Transverse colon (tissue), 4 donors: ENCODE measurements around the gene ADGRB3. TPM values are rescaled to one million over a fixed set of nuclear protein-coding genes. Genes with fewer than 3 reads are reported as not detected.

Experiments used
- DNase-seq: peaks from one replicate; pipeline ENCODE4 v3.0.0-alpha.2; 2019
- H3K27ac ChIP-seq, 4 donors: fragments of 200-600 bp; sonication (generic); 2 replicates each; pipeline ENCODE4 v1.5.1; 2016 to 2018; ENCODE audit warnings: inconsistent platforms in 4 of 4
- H3K27me3 ChIP-seq: fragments of 200-600 bp; sonication (generic); 2 replicates; pipeline ENCODE4 v1.5.1; 2017; ENCODE audit warnings: inconsistent platforms
- H3K36me3 ChIP-seq, 4 donors: fragments of 200-600 bp; sonication (generic); 2 replicates each; pipeline ENCODE4 v1.5.1; 2017 to 2019; ENCODE audit warnings: inconsistent platforms in 4 of 4
- H3K4me1 ChIP-seq, 4 donors: fragments of 200-600 bp; sonication (generic); 2 replicates each; pipeline ENCODE4 v1.5.1; 2017 to 2020; ENCODE audit warnings: inconsistent platforms in 4 of 4
- H3K4me3 ChIP-seq, 4 donors: fragments of 200-600 bp; sonication (generic); 1 replicate in 1 of 4; 2 replicates in 3 of 4; pipeline versions ENCODE4 v1.5.1 to v1.6.1; 2017 to 2019; ENCODE audit warnings: inconsistent platforms in 4 of 4
- H3K9me3 ChIP-seq, 2 donors: fragments of 200-600 bp; sonication (generic); 2 replicates each; pipeline ENCODE4 v1.5.1; 2017 to 2019; ENCODE audit warnings: inconsistent platforms in 2 of 2
- EP300 ChIP-seq: sonication (generic); formaldehyde crosslinking; IDR thresholded peaks from one replicate; pipeline ENCODE4 v1.6.1; 2017; ENCODE audit warnings: antibody characterized with exemption, low read depth
- POLR2A ChIP-seq: fragments of 450-650 bp; IDR thresholded peaks from one replicate; pipeline ENCODE4 v1.6.1; 2016; ENCODE audit warnings: antibody characterized with exemption, mild to moderate bottlenecking, moderate library complexity
- POLR2AphosphoS5 ChIP-seq, 3 donors: sonication (generic); formaldehyde crosslinking; IDR thresholded peaks; one replicate each; pipeline ENCODE4 v1.6.1; 2016; ENCODE audit warnings: antibody characterized with exemption in 3 of 3
- WGBS, 2 donors: methylation state at CpG; one replicate each; pipeline ENCODE4 v1.1.5; 2018; ENCODE audit warnings: low coverage in 1 of 2; 5-methylcytosine and 5-hydroxymethylcytosine counted together
- in situ Hi-C, 4 donors: fragments of 200-750 bp; cut with MboI; loops; one replicate each; pipeline versions ENCODE4 v1.15.0 to v1.15.1; 2017; ENCODE audit warnings: low sequenced_read_pairs in 3 of 4, low pct_ligation_motif_present in 1 of 4, low pct_unique_long_range_greater_than_20kb in 1 of 4
- intact Hi-C: fragments of 100-400 bp; cut with DNase I; formaldehyde crosslinking; loops from one replicate; pipeline ENCODE4 v1.15.1; 2023; ENCODE audit warnings: low total_unique reads
- total RNA-seq, 4 donors: library from RNA; depleted of rRNA; stranded (reverse); fragments of >200 nt; gene quantifications; one replicate each; pipeline ENCODE4 v1.1.0, GENCODE V29; 2016
- TF ChIP-seq, protein P1 (sequence below), 5 experiments: fragments of 200-600 bp in 3 of 5; fragments of 450-650 bp in 2 of 5; sonication (generic) in 3 of 5; IDR thresholded peaks; 1 replicate in 2 of 5; 2 replicates in 3 of 5; pipeline ENCODE4 v1.5.1; 2016 to 2017; ENCODE audit warnings: antibody characterized with exemption in 5 of 5, inconsistent platforms in 3 of 5, mild to moderate bottlenecking in 2 of 5, moderate library complexity in 1 of 5

ADGRB3 gene
- total RNA-seq, 4 donors from 2014 or later = 0.37 to 20.5 (median 2.2) TPM

- H3K36me3 ChIP-seq = no peaks in the 10 kb centered on the region
- intact Hi-C loops = no loop called here
- DNase-seq = no peak
- no peaks in the 10 kb centered on the region for H3K27me3 ChIP-seq
- in situ Hi-C loops = no loop called here
- H3K4me3 ChIP-seq = no peak overlapping the region
- no peak overlapping the region for H3K27ac ChIP-seq
- H3K9me3 ChIP-seq = no peaks in the 10 kb centered on the region
- TF ChIP-seq EP300 (no peak), POLR2AphosphoS5 (IDR thresholded peaks at IDR 0.05) (no peak), POLR2A (no peak)
- TF ChIP-seq, protein P1, sequence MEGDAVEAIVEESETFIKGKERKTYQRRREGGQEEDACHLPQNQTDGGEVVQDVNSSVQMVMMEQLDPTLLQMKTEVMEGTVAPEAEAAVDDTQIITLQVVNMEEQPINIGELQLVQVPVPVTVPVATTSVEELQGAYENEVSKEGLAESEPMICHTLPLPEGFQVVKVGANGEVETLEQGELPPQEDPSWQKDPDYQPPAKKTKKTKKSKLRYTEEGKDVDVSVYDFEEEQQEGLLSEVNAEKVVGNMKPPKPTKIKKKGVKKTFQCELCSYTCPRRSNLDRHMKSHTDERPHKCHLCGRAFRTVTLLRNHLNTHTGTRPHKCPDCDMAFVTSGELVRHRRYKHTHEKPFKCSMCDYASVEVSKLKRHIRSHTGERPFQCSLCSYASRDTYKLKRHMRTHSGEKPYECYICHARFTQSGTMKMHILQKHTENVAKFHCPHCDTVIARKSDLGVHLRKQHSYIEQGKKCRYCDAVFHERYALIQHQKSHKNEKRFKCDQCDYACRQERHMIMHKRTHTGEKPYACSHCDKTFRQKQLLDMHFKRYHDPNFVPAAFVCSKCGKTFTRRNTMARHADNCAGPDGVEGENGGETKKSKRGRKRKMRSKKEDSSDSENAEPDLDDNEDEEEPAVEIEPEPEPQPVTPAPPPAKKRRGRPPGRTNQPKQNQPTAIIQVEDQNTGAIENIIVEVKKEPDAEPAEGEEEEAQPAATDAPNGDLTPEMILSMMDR (IDR thresholded peaks at IDR 0.05) = no peak
- H3K4me1 ChIP-seq = no peaks in the 10 kb centered on the region
These were observed 679.4 kb downstream of the ADGRB3 start for GRCh38 chr6:69314531-69314930.

DNA sequence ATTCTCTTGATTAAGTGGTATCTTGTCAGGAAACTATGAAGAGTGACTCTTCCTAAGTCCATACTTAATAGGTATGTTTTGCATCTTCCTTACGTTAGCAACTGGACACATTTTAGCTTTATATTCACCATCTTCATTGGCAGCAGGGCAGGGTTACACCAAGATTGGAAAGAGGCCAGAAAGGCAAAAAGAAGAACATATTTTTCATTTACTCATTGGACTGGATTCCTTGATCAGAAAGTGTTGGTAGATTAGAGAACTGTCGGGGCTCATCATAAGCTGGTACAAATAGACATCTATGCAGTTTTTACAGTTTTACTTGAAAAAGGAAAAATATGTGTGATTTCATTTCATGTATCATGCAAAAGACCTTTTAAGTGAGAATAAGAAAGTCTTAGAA is 696.8 kb downstream of the ADGRB3 start:
- Histone ChIP-seq H3K9me3 (no peaks in the 10 kb centered on the region), H3K27me3 (no peaks in the 10 kb centered on the region), H3K4me3 (no peak overlapping the region), H3K36me3 (no peaks in the 10 kb centered on the region), H3K4me1 (no peaks in the 10 kb centered on the region), H3K27ac (no peak overlapping the region)
- 86 to 100% methylated on average over 2 of the region's 2 CpGs for WGBS, 2 donors
- in situ Hi-C loops (no loop called here), intact Hi-C loops (no loop called here)
- TF ChIP-seq EP300 = no peak
- TF ChIP-seq, protein P1 (IDR thresholded peaks at IDR 0.05) = no peak
- no peak for TF ChIP-seq POLR2AphosphoS5 (IDR thresholded peaks at IDR 0.05)
- TF ChIP-seq POLR2A = no peak
- no peak for DNase-seq

- WGBS, 2 donors = 59 to 66% methylated on average over 3 of the region's 3 CpGs
- H3K4me3 ChIP-seq = no peak overlapping the region
- intact Hi-C loops = no loop called here
- H3K4me1 ChIP-seq = no peaks in the 10 kb centered on the region
- in situ Hi-C loops = no loop called here
- H3K36me3 ChIP-seq = no peaks in the 10 kb centered on the region
- TF ChIP-seq, protein P1 (IDR thresholded peaks at IDR 0.05) = no peak
- TF ChIP-seq POLR2A (no peak), EP300 (no peak), POLR2AphosphoS5 (IDR thresholded peaks at IDR 0.05) (no peak)
- no peaks in the 10 kb centered on the region for H3K9me3 ChIP-seq
- no peak for DNase-seq
- no peak overlapping the region for H3K27ac ChIP-seq
- H3K27me3 ChIP-seq = no peaks in the 10 kb centered on the region
These were observed 702.2 kb downstream of the ADGRB3 start for GRCh38 chr6:69337311-69337710.

- DNase-seq = no peak
- in situ Hi-C loops = no loop called here
These were observed 703.5 kb downstream of the ADGRB3 start for GRCh38 chr6:69338431-69339162.

More at GRCh38 chr6:69338431-69339162, 703.5 kb downstream of the ADGRB3 start:
- no peaks in the 10 kb centered on the region for H3K27me3 ChIP-seq
- WGBS, 2 donors = 71 to 76% methylated on average over 5 of the region's 5 CpGs
- H3K27ac ChIP-seq = no peak overlapping the region
- H3K9me3 ChIP-seq = no peaks in the 10 kb centered on the region
- no peaks in the 10 kb centered on the region for H3K4me1 ChIP-seq
- no peak overlapping the region for H3K4me3 ChIP-seq
- TF ChIP-seq, protein P1 (IDR thresholded peaks at IDR 0.05) = no peak
- TF ChIP-seq EP300 = no peak
- intact Hi-C loops = no loop called here
- H3K36me3 ChIP-seq = no peaks in the 10 kb centered on the region
